ENCODE results near the gene SP6.

The SP6 gene
- long read RNA-seq, donor 1: 0 reads
- long read RNA-seq, donor 2: 0 reads
- long read RNA-seq, donor 3: 0 reads
- long read RNA-seq, donor 4, partial matches to known transcripts: 0 of 3 reads
- long read RNA-seq, donor 4, other reads (novel, unspliced or antisense): 0 of 3 reads
- long read RNA-seq, donor 5: 0 reads
- long read RNA-seq, donor 6: 0 reads
- long read RNA-seq, donor 7: 0 reads
- long read RNA-seq, donor 8: 0 reads

- DNase-seq: peak; percentile 78
Measured at GRCh38 chr17:47850692-47851573, at the start of gene SP6. Gene SP6 (minus strand): TSS chr17:47851163. CDS start chr17:47848429, 2,734 bp downstream.

GRCh38 chr17:47899643-47900042 lies 48.7 kb upstream of the SP6 start:
- DNase-seq: no peak

GRCh38 chr17:47898241-47898640 lies 47.3 kb upstream of the SP6 start:
- no peak for DNase-seq

- no peak for DNase-seq
Measured at GRCh38 chr17:47897561-47897960, 46.6 kb upstream of the SP6 start.

GRCh38 chr17:47896672-47897490 lies 45.9 kb upstream of the SP6 start:
- DNase-seq: no peak

GRCh38 chr17:47895856-47896671 lies 45.1 kb upstream of the SP6 start, which contains the start of gene SP2:
Gene SP2 (plus strand): TSS chr17:47896236. CDS start chr17:47896287, 51 bp downstream.
- peak; percentile 99 for DNase-seq

- peak; percentile 90 for DNase-seq
Measured at GRCh38 chr17:47895347-47895855, 44.4 kb upstream of the SP6 start.

- no peak for DNase-seq
Measured at GRCh38 chr17:47894498-47895346, 43.8 kb upstream of the SP6 start.

- DNase-seq: no peak
Measured at GRCh38 chr17:47891545-47892088, 40.7 kb upstream of the SP6 start.

GRCh38 chr17:47889734-47890529 lies 39.0 kb upstream of the SP6 start:
- peak; percentile 63 for DNase-seq

GRCh38 chr17:47888293-47888692 lies 37.3 kb upstream of the SP6 start:
- DNase-seq: no peak

GRCh38 chr17:47884905-47885730 lies 34.2 kb upstream of the SP6 start:
- DNase-seq: no peak

GRCh38 chr17:47884427-47884740 lies 33.4 kb upstream of the SP6 start:
- DNase-seq: no peak

GRCh38 chr17:47883589-47884426 lies 32.8 kb upstream of the SP6 start:
- DNase-seq: peak; percentile 54

- DNase-seq: no peak
Measured at GRCh38 chr17:47882695-47883588, 32.0 kb upstream of the SP6 start.

- no peak for DNase-seq
Measured at GRCh38 chr17:47882247-47882646, 31.3 kb upstream of the SP6 start.
